Measurements from ENCODE around the gene CAVIN3. TPM values are rescaled to one million over a fixed set of nuclear protein-coding genes. Genes with fewer than 3 reads are reported as not detected.

CAVIN3 gene
- total and polyA plus RNA-seq, 2 experiments from 2014 or later, result 33.2 to 34.2 TPM

DNA sequence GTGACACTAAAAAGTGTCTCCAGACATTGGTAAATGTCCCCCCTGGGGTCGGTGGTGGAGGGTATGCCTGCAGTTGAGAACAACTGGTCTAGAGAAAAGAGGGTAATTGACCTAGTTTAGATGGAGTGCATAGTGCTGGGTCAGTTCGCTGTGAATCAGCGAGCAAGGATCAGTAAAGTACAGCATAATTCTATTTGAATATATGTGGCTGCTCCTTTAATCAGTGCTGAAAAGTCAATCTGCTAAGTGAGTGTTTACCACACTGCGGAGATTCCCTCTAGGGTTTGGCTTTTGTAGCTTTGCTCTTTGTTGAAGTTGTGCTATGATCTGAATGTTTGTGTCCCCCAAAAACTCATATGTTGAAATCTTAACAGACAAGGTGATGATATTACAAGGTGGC lies 15.0 kb downstream of the CAVIN3 start (continued):
- no peak for TF ChIP-seq EZH2phosphoT487 (IDR thresholded peaks at IDR 0.05; ENCODE audit: unreplicated experiment)
- TF ChIP-seq CREB1 (CRISPR knock-in tag; IDR thresholded peaks at IDR 0.05; ENCODE audit: low read depth), result no peak
- TF ChIP-seq, protein P1, sequence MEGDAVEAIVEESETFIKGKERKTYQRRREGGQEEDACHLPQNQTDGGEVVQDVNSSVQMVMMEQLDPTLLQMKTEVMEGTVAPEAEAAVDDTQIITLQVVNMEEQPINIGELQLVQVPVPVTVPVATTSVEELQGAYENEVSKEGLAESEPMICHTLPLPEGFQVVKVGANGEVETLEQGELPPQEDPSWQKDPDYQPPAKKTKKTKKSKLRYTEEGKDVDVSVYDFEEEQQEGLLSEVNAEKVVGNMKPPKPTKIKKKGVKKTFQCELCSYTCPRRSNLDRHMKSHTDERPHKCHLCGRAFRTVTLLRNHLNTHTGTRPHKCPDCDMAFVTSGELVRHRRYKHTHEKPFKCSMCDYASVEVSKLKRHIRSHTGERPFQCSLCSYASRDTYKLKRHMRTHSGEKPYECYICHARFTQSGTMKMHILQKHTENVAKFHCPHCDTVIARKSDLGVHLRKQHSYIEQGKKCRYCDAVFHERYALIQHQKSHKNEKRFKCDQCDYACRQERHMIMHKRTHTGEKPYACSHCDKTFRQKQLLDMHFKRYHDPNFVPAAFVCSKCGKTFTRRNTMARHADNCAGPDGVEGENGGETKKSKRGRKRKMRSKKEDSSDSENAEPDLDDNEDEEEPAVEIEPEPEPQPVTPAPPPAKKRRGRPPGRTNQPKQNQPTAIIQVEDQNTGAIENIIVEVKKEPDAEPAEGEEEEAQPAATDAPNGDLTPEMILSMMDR (conservative IDR thresholded peaks at IDR 0.05; ENCODE audit: low read depth in 2 of 2), result no peak
- TF ChIP-seq, protein P2, sequence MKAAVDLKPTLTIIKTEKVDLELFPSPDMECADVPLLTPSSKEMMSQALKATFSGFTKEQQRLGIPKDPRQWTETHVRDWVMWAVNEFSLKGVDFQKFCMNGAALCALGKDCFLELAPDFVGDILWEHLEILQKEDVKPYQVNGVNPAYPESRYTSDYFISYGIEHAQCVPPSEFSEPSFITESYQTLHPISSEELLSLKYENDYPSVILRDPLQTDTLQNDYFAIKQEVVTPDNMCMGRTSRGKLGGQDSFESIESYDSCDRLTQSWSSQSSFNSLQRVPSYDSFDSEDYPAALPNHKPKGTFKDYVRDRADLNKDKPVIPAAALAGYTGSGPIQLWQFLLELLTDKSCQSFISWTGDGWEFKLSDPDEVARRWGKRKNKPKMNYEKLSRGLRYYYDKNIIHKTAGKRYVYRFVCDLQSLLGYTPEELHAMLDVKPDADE (IDR thresholded peaks at IDR 0.05), result no peak
- no peak for TF ChIP-seq ZNF114 (CRISPR knock-in tag; IDR thresholded peaks at IDR 0.05)
- no peak for TF ChIP-seq ZNF331 (CRISPR knock-in tag; IDR thresholded peaks at IDR 0.05; ENCODE audit: low read depth)
- TF ChIP-seq POLR2AphosphoS5 (IDR thresholded peaks at IDR 0.05; ENCODE audit: low read depth), result no peak
- TF ChIP-seq EZH2 (IDR thresholded peaks at IDR 0.05; ENCODE audit: low read depth, unreplicated experiment), result no peak

DNA sequence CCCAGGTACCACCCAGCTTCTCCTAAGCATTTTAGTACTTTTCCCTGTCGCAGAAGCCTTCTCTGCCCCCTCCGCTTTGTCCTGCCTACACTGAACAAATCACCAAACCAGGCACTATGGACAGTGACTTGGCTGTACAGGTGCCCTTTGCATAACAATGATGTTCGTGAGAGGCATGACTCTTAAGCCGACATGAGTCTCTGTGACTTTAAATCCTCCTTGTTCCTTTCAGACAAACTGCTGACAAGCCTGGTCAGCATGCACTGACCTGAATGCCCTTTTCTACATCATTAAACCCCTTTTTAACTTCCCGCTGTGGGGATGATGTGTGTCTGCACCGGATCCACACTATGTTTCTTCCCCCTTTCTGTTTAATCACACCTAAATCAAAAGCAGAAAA lies 16.6 kb downstream of the CAVIN3 start:
- H3K9me3 Mint-ChIP-seq, result no peaks in the 10 kb centered on the region
- ATAC-seq (peak; percentile 78), DNase-seq (ENCODE audit: low spot score) (peak; percentile 67)
- Histone ChIP-seq H3F3A (replicated peaks; ENCODE audit: low read depth) (no peaks in the 10 kb centered on the region), H2AFZ (no peak overlapping the region), H3K4me1 (ENCODE audit: insufficient read depth) (peaks cover 45% of the 10 kb centered on the region), H3K27ac (ENCODE audit: low read depth) (no peak overlapping the region), H3K36me3 (ENCODE audit: insufficient read depth) (no peaks in the 10 kb centered on the region), H3K4me3 (no peak overlapping the region), H3K79me2 (replicated peaks; ENCODE audit: insufficient read depth) (no peaks in the 10 kb centered on the region), H3K9me2 (ENCODE audit: insufficient read depth) (no peaks in the 10 kb centered on the region), H3K27me3 (ENCODE audit: insufficient read depth) (no peaks in the 10 kb centered on the region), H3K4me2 (no peak overlapping the region; the same call in 1 of the 2 replicates), H4K20me1 (replicated peaks; ENCODE audit: insufficient read depth) (no peaks in the 10 kb centered on the region)
- peak overlapping the region; percentile 86 for H3K27ac Mint-ChIP-seq
- peaks cover 57% of the 10 kb centered on the region for H3K4me1 Mint-ChIP-seq
- H3K4me3 Mint-ChIP-seq, result 0 out of 3 replicates have a peak overlapping the region, but pooled peaks have one; percentile 6
- peaks cover 2% of the 10 kb centered on the region for H3K27me3 Mint-ChIP-seq (ENCODE audit: insufficient read depth, low read depth, poor library complexity)
- no peak for TF ChIP-seq STAT1 (IDR thresholded peaks at IDR 0.05; ENCODE audit: unreplicated experiment)
- no peak for TF ChIP-seq ZNF331 (CRISPR knock-in tag; IDR thresholded peaks at IDR 0.05; ENCODE audit: low read depth)
- no peak for TF ChIP-seq EZH2phosphoT487 (IDR thresholded peaks at IDR 0.05; ENCODE audit: unreplicated experiment)
- TF ChIP-seq, protein P3, sequence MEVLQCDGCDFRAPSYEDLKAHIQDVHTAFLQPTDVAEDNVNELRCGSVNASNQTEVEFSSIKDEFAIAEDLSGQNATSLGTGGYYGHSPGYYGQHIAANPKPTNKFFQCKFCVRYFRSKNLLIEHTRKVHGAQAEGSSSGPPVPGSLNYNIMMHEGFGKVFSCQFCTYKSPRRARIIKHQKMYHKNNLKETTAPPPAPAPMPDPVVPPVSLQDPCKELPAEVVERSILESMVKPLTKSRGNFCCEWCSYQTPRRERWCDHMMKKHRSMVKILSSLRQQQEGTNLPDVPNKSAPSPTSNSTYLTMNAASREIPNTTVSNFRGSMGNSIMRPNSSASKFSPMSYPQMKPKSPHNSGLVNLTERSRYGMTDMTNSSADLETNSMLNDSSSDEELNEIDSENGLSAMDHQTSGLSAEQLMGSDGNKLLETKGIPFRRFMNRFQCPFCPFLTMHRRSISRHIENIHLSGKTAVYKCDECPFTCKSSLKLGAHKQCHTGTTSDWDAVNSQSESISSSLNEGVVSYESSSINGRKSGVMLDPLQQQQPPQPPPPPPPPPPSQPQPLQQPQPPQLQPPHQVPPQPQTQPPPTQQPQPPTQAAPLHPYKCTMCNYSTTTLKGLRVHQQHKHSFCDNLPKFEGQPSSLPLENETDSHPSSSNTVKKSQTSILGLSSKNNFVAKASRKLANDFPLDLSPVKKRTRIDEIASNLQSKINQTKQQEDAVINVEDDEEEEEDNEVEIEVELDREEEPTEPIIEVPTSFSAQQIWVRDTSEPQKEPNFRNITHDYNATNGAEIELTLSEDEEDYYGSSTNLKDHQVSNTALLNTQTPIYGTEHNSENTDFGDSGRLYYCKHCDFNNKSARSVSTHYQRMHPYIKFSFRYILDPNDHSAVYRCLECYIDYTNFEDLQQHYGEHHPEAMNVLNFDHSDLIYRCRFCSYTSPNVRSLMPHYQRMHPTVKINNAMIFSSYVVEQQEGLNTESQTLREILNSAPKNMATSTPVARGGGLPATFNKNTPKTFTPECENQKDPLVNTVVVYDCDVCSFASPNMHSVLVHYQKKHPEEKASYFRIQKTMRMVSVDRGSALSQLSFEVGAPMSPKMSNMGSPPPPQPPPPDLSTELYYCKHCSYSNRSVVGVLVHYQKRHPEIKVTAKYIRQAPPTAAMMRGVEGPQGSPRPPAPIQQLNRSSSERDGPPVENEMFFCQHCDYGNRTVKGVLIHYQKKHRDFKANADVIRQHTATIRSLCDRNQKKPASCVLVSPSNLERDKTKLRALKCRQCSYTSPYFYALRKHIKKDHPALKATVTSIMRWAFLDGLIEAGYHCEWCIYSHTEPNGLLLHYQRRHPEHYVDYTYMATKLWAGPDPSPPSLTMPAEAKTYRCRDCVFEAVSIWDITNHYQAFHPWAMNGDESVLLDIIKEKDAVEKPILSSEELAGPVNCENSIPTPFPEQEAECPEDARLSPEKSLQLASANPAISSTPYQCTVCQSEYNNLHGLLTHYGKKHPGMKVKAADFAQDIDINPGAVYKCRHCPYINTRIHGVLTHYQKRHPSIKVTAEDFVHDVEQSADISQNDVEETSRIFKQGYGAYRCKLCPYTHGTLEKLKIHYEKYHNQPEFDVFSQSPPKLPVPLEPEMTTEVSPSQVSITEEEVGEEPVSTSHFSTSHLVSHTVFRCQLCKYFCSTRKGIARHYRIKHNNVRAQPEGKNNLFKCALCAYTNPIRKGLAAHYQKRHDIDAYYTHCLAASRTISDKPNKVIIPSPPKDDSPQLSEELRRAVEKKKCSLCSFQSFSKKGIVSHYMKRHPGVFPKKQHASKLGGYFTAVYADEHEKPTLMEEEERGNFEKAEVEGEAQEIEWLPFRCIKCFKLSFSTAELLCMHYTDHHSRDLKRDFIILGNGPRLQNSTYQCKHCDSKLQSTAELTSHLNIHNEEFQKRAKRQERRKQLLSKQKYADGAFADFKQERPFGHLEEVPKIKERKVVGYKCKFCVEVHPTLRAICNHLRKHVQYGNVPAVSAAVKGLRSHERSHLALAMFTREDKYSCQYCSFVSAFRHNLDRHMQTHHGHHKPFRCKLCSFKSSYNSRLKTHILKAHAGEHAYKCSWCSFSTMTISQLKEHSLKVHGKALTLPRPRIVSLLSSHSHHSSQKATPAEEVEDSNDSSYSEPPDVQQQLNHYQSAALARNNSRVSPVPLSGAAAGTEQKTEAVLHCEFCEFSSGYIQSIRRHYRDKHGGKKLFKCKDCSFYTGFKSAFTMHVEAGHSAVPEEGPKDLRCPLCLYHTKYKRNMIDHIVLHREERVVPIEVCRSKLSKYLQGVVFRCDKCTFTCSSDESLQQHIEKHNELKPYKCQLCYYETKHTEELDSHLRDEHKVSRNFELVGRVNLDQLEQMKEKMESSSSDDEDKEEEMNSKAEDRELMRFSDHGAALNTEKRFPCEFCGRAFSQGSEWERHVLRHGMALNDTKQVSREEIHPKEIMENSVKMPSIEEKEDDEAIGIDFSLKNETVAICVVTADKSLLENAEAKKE (CRISPR knock-in tag; IDR thresholded peaks at IDR 0.05), result peak; percentile 48; the same call in 1 of the 2 replicates
- TF ChIP-seq CREB1 (CRISPR knock-in tag; IDR thresholded peaks at IDR 0.05; ENCODE audit: low read depth), result peak; percentile 62; the same call in 1 of the 2 replicates
- no peaks in the 10 kb centered on the region for H3K36me3 Mint-ChIP-seq (ENCODE audit: low read depth)
